Adipocyte (in vitro differentiated cells): ENCODE results near the gene PACSIN2.
"Not testable (repeated sequence)": the region's sequence is repeated elsewhere in the genome, so short reads cannot be mapped to it uniquely, and the experiment has no call there.

Experiments used
- DNase-seq: peaks from one replicate; pipeline ENCODE4 v3.0.0-alpha.2; 2015; ENCODE audit warnings: low read depth
- H3K27me3 ChIP-seq: replicated peaks from 2 replicates; pipeline ENCODE4 v1.7.0; 2013; ENCODE audit warnings: mild to moderate bottlenecking, low read length, moderate library complexity; ENCODE audit not compliant: control insufficient read depth, insufficient read depth
- H3K36me3 ChIP-seq: 2 replicates; pipeline ENCODE4 v1.7.0; 2013; ENCODE audit warnings: low read length, mild to moderate bottlenecking, moderate library complexity; ENCODE audit not compliant: control insufficient read depth, insufficient read depth, severe bottlenecking
- H3K4me1 ChIP-seq: 2 replicates; pipeline ENCODE4 v1.7.0; 2013; ENCODE audit warnings: mild to moderate bottlenecking, low read length, moderate library complexity; ENCODE audit not compliant: control insufficient read depth, insufficient read depth
- H3K4me3 ChIP-seq: 2 replicates; pipeline ENCODE4 v1.7.0; 2013; ENCODE audit warnings: mild to moderate bottlenecking, low read length, moderate library complexity
- H3K9ac ChIP-seq: 2 replicates; pipeline ENCODE4 v1.7.0; 2013; ENCODE audit warnings: mild to moderate bottlenecking, low read length, moderate library complexity
- H3K9me3 ChIP-seq: 2 replicates; pipeline ENCODE4 v1.7.0; 2013; ENCODE audit warnings: mild to moderate bottlenecking, low read length, moderate library complexity; ENCODE audit not compliant: control insufficient read depth

PACSIN2 gene

GRCh38 chr22:43035250-43035649 lies 20.3 kb upstream of the PACSIN2 start:
- no peak overlapping the region for H3K9ac ChIP-seq
- H3K27me3 ChIP-seq, result no peaks in the 10 kb centered on the region
- H3K4me3 ChIP-seq, result no peak overlapping the region
- no peak for DNase-seq
- no peaks in the 10 kb centered on the region for H3K9me3 ChIP-seq
- H3K36me3 ChIP-seq, result no peaks in the 10 kb centered on the region
- H3K4me1 ChIP-seq, result peaks cover 10% of the 10 kb centered on the region

- no peak overlapping the region for H3K4me3 ChIP-seq
- no peaks in the 10 kb centered on the region for H3K36me3 ChIP-seq
- no peak overlapping the region for H3K9ac ChIP-seq
- DNase-seq, result no peak
- peaks cover 10% of the 10 kb centered on the region for H3K4me1 ChIP-seq
- no peaks in the 10 kb centered on the region for H3K27me3 ChIP-seq
- H3K9me3 ChIP-seq, result no peaks in the 10 kb centered on the region
These were observed 16.7 kb upstream of the PACSIN2 start for GRCh38 chr22:43031617-43032016.

GRCh38 chr22:43018615-43019014 lies 3.7 kb upstream of the PACSIN2 start:
- H3K4me1 ChIP-seq, result peaks cover 9% of the 10 kb centered on the region
- H3K36me3 ChIP-seq, result no peaks in the 10 kb centered on the region
- no peak for DNase-seq

GRCh38 chr22:43017525-43018460 lies 2.8 kb upstream of the PACSIN2 start:
- DNase-seq, result no peak
- Histone ChIP-seq H3K27me3 (no peaks in the 10 kb centered on the region), H3K36me3 (no peaks in the 10 kb centered on the region), H3K9ac (no peak overlapping the region), H3K4me3 (no peak overlapping the region), H3K4me1 (peaks cover 15% of the 10 kb centered on the region), H3K9me3 (no peaks in the 10 kb centered on the region)

More at GRCh38 chr22:43018615-43019014, 3.7 kb upstream of the PACSIN2 start:
- Histone ChIP-seq H3K4me3 (no peak overlapping the region), H3K27me3 (no peaks in the 10 kb centered on the region), H3K9ac (no peak overlapping the region), H3K9me3 (no peaks in the 10 kb centered on the region)

DNA sequence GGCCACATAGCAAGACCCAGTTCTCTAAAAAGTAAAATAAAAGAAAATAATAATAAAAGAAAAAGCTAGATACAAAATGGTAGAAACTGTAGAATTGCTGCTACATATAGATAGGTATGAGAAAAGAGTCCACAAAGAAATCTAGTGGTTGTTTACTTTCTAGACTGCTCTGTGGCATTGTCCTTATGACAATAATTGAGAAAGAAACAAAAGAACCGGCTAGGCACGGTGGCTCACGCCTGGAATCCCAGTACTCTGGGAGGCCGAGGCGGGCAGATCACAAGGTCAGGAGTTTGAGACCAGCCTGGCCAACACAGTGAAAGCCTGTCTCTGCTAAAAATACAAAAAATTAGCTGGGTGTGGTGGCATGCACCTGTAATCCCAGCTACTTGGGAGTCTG lies 1.2 kb upstream of the PACSIN2 start:
- H3K9ac ChIP-seq, H3K9me3 ChIP-seq, H3K4me3 ChIP-seq, DNase-seq, H3K27me3 ChIP-seq, H3K36me3 ChIP-seq: not testable (repeated sequence)
- H3K4me1 ChIP-seq, result peaks cover 17% of the 10 kb centered on the region

DNA sequence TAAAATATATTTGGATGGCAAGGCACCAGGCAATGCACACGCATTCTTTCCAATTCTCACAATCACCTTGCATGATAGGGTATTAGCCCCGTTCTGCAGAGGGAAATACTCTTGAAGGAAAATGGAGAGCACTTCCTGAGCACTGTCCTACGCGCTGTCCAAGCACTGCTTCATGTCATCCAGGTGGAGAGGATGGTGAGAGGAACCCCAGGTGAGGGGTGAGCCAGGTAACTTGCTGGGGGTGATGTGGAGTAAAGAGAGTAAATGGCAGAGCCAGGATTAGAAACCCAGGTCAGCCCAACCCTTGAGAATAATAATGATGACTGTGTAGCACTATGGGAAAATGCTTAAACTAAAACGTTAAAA lies 711 bp upstream of the PACSIN2 start:
- H3K4me3 ChIP-seq, result peak overlapping the region; percentile 94
- no peaks in the 10 kb centered on the region for H3K36me3 ChIP-seq
- DNase-seq, result no peak
- H3K9me3 ChIP-seq, result no peaks in the 10 kb centered on the region
- H3K9ac ChIP-seq, result peak overlapping the region; percentile 80
- H3K27me3 ChIP-seq, result no peaks in the 10 kb centered on the region
- H3K4me1 ChIP-seq, result peaks cover 17% of the 10 kb centered on the region

- Histone ChIP-seq H3K27me3 (no peaks in the 10 kb centered on the region), H3K9ac (peak overlapping the region; percentile 83), H3K36me3 (no peaks in the 10 kb centered on the region), H3K4me3 (peak overlapping the region; percentile 94), H3K4me1 (peaks cover 19% of the 10 kb centered on the region), H3K9me3 (no peaks in the 10 kb centered on the region)
- DNase-seq, result peak; percentile 78
These were observed 557 bp downstream of the PACSIN2 start for GRCh38 chr22:43014316-43014868.

DNA sequence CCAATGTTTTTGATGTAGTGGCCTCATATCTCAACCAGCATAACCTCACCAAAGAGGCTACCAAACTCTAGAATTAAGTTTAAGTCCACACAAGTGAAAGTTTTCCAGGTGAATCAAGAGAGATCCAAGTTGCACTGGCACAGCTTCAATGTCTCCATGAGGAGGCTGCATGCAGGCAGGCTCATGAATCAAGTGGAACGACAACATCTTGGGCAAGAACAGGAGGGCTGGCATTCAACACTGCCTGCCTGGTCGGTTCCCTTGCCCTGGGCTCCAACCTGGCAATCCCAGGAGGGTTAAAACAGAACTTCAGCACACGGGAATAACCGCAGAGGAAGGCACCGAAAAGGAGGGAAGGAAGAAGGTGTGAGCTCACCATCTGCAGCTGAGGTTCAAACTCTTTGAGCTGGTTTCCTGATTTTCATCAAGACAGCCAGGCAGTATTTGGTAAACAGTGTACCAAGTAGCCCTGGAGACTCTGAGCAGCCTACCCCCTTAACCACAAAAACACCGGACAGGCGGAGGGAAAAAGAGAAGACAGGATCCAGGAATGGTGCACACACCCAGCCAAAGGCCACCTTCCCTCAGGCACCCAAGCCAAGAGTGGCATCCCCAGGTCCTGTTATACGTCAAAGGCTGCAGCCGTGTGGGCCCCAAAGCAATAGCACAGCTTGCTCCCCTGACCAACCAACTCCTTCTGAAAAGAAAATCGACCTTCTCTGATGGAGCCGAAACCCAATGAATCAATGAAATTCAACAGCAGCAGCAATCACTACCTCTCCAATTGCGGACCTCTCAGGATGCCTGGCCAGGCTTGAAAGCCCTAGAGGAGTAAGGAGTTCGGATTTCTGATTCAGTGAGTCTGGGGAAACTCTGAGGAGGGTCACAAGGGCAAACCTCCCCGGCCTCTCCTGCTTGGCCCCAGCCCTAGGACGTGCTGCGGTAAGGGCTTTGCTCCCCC lies 1.3 kb downstream of the PACSIN2 start:
- Histone ChIP-seq H3K27me3 (no peaks in the 10 kb centered on the region), H3K9me3 (no peaks in the 10 kb centered on the region), H3K9ac (peak overlapping the region; percentile 83), H3K4me1 (peaks cover 27% of the 10 kb centered on the region), H3K4me3 (peak overlapping the region; percentile 94), H3K36me3 (no peaks in the 10 kb centered on the region)
- DNase-seq, result peak; percentile 48

GRCh38 chr22:43012390-43012789 lies 2.6 kb downstream of the PACSIN2 start:
- Histone ChIP-seq H3K4me1 (peaks cover 36% of the 10 kb centered on the region), H3K9ac (no peak overlapping the region), H3K36me3 (no peaks in the 10 kb centered on the region), H3K4me3 (no peak overlapping the region), H3K27me3 (no peaks in the 10 kb centered on the region), H3K9me3 (no peaks in the 10 kb centered on the region)
- DNase-seq, result no peak

DNA sequence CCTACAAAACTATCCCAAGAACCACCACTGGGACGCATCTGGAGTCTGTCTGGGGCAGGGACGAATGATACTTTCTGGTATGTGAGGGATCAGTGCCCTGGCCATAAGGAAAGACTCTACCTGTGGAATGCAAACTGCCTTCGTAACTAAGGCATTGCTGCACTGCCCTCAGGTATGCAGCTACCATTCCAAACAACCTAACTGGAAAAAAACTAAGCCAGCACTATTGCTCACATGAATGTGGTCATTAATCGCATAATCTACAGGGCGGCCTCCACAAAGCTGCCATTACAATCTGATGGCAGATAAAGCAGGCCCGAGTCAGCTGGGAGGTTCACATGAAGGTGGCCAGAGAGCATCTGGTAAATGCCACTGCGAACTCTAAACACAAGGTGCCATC lies 3.9 kb downstream of the PACSIN2 start:
- DNase-seq, result no peak
- Histone ChIP-seq H3K36me3 (no peaks in the 10 kb centered on the region), H3K4me3 (no peak overlapping the region), H3K9me3 (no peaks in the 10 kb centered on the region), H3K4me1 (peaks cover 37% of the 10 kb centered on the region), H3K27me3 (no peaks in the 10 kb centered on the region), H3K9ac (no peak overlapping the region)

DNA sequence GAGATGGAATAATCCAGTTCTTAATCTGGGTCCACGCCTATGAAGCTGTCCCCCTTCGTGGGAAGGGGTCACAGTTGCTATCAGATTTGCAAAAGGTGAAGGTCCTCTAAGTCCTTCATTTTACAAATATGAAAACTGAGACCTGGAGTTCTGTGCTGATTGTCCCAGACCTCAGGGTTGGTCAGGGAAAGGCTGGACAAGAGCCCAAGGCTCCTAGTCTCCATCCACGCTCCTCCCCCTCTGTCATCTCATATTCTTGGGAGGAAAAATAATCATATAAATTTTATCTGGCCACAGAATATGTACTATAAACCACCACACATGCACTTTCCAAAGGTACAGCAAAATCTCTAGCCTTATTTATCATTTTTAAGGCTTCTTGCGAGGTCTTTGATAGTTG lies 5.5 kb downstream of the PACSIN2 start:
- Histone ChIP-seq H3K4me1 (peaks cover 44% of the 10 kb centered on the region), H3K9ac (no peak overlapping the region), H3K36me3 (no peaks in the 10 kb centered on the region), H3K9me3 (no peaks in the 10 kb centered on the region), H3K4me3 (no peak overlapping the region), H3K27me3 (no peaks in the 10 kb centered on the region)
- DNase-seq, result no peak
